Measurements from ENCODE around the gene NFATC3.

DNA sequence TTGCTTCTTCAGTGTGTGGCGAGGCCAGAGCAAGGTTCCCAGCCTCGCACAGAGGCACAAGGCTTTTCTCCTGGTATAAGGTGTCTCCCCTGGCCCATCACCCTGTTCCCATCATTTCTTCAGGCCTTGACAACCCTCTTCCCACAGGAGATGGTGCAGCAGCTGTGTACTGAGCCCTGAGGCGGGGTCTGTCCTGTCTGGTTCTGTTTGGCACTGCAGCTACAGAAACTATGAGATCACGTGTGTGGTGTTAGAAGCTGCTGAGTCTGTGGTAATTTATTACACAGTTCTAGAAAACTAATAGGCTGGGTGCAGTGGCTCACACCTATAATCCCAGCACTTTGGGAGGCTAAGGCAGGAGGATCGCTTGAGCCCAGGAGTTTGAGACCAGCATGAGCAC, 167.2 kb downstream of the NFATC3 start:
- TF ChIP-seq, protein P1, sequence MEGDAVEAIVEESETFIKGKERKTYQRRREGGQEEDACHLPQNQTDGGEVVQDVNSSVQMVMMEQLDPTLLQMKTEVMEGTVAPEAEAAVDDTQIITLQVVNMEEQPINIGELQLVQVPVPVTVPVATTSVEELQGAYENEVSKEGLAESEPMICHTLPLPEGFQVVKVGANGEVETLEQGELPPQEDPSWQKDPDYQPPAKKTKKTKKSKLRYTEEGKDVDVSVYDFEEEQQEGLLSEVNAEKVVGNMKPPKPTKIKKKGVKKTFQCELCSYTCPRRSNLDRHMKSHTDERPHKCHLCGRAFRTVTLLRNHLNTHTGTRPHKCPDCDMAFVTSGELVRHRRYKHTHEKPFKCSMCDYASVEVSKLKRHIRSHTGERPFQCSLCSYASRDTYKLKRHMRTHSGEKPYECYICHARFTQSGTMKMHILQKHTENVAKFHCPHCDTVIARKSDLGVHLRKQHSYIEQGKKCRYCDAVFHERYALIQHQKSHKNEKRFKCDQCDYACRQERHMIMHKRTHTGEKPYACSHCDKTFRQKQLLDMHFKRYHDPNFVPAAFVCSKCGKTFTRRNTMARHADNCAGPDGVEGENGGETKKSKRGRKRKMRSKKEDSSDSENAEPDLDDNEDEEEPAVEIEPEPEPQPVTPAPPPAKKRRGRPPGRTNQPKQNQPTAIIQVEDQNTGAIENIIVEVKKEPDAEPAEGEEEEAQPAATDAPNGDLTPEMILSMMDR (IDR thresholded peaks at IDR 0.05), result no peak
- TF ChIP-seq POLR2A (IDR thresholded peaks at IDR 0.05), result no peak

All from body of pancreas (tissue), 4 donors.